ENCODE measurements around the gene SFMBT2.
"Not testable (repeated sequence)": the region's sequence is repeated elsewhere in the genome, so short reads cannot be mapped to it uniquely, and the experiment has no call there.

The SFMBT2 gene

GRCh38 chr10:7202793-7203355, 208.0 kb downstream of the SFMBT2 start:
- H3K36me3 ChIP-seq (ENCODE audit: control insufficient read depth, low read depth, low read length) = no peaks in the 10 kb centered on the region
- H3K27me3 ChIP-seq (ENCODE audit: control insufficient read depth, insufficient read depth, low read length) = no peaks in the 10 kb centered on the region
- no peak overlapping the region for H3K9ac ChIP-seq (ENCODE audit: low read length)
- H3K27ac ChIP-seq (ENCODE audit: low read length) = no peak overlapping the region
- H3K4me1 ChIP-seq (ENCODE audit: control insufficient read depth, low read depth, low read length) = no peaks in the 10 kb centered on the region
- no peaks in the 10 kb centered on the region for H3K9me3 ChIP-seq (ENCODE audit: control insufficient read depth, low read depth, low read length)
- H3K4me3 ChIP-seq (ENCODE audit: low read length) = no peak overlapping the region

DNA sequence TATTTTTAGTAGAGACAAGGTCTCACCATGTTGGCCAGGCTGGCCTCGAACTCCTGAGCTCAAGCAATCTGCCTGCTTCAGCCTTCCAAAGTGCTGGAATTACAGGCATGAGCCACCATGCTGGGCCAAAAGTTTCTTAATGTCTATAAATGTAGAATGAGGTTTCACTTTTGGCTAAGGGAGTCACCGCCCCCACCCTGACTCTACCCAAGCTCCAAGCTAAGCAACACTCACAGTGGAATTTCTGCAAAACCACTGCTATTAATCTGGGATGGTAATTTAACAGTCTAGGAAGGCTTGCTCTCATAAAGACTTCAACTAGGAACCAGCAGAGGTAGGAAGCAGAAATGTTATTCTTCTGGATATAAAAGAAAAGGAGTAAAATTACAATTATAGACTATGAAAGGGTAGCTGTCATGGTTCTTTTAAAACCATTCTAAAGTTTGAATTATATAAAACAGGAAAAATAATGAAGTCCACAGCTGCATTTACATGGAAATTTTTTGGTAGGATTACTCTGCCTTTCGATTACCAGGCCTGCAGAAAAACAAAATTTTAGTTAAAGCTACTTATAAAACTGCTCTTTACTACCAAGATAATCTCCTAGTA, 211.6 kb downstream of the SFMBT2 start:
- Histone ChIP-seq H3K27me3 (ENCODE audit: control insufficient read depth, insufficient read depth, low read length) (no peaks in the 10 kb centered on the region), H3K27ac (ENCODE audit: low read length) (no peak overlapping the region), H3K9me3 (ENCODE audit: control insufficient read depth, low read depth, low read length) (no peaks in the 10 kb centered on the region), H3K4me3 (ENCODE audit: low read length) (no peak overlapping the region), H3K4me1 (ENCODE audit: control insufficient read depth, low read depth, low read length) (no peaks in the 10 kb centered on the region), H3K9ac (ENCODE audit: low read length) (no peak overlapping the region), H3K36me3 (ENCODE audit: control insufficient read depth, low read depth, low read length) (no peaks in the 10 kb centered on the region)

GRCh38 chr10:7196284-7196683, 214.6 kb downstream of the SFMBT2 start:
- Histone ChIP-seq H3K9ac (ENCODE audit: low read length) (no peak overlapping the region), H3K36me3 (ENCODE audit: control insufficient read depth, low read depth, low read length) (no peaks in the 10 kb centered on the region), H3K27ac (ENCODE audit: low read length) (no peak overlapping the region), H3K4me1 (ENCODE audit: control insufficient read depth, low read depth, low read length) (no peaks in the 10 kb centered on the region), H3K9me3 (ENCODE audit: control insufficient read depth, low read depth, low read length) (no peaks in the 10 kb centered on the region), H3K4me3 (ENCODE audit: low read length) (no peak overlapping the region), H3K27me3 (ENCODE audit: control insufficient read depth, insufficient read depth, low read length) (no peaks in the 10 kb centered on the region)

DNA sequence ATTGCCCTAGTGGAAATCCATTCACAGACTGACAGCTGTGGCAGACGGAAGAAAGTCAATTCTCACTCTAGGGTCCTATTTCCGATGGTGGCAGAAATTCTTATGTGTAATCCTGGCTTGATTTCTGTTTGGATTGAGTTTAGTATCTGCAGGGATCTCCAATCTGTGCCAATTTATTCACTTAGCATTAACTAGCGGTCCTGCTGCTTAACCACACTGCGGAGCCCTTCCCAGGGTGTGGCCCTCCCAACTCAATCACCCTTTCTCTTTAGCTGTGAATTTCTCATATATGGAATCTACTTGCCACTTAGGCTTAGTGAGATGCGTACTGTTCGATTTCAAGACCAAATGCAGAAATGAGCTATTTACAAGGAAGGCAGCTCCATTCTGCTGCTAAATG, 215.7 kb downstream of the SFMBT2 start:
- Histone ChIP-seq H3K9me3 (ENCODE audit: control insufficient read depth, low read depth, low read length) (no peaks in the 10 kb centered on the region), H3K9ac (ENCODE audit: low read length) (no peak overlapping the region), H3K4me1 (ENCODE audit: control insufficient read depth, low read depth, low read length) (no peaks in the 10 kb centered on the region), H3K36me3 (ENCODE audit: control insufficient read depth, low read depth, low read length) (no peaks in the 10 kb centered on the region), H3K27me3 (ENCODE audit: control insufficient read depth, insufficient read depth, low read length) (no peaks in the 10 kb centered on the region), H3K4me3 (ENCODE audit: low read length) (no peak overlapping the region), H3K27ac (ENCODE audit: low read length) (no peak overlapping the region)

GRCh38 chr10:7194571-7194970, 216.3 kb downstream of the SFMBT2 start:
- Histone ChIP-seq H3K27me3 (ENCODE audit: control insufficient read depth, insufficient read depth, low read length) (no peaks in the 10 kb centered on the region), H3K9me3 (ENCODE audit: control insufficient read depth, low read depth, low read length) (no peaks in the 10 kb centered on the region), H3K9ac (ENCODE audit: low read length) (no peak overlapping the region), H3K4me1 (ENCODE audit: control insufficient read depth, low read depth, low read length) (no peaks in the 10 kb centered on the region), H3K4me3 (ENCODE audit: low read length) (no peak overlapping the region), H3K27ac (ENCODE audit: low read length) (no peak overlapping the region), H3K36me3 (ENCODE audit: control insufficient read depth, low read depth, low read length) (no peaks in the 10 kb centered on the region)

GRCh38 chr10:7193369-7193768, 217.5 kb downstream of the SFMBT2 start:
- H3K36me3 ChIP-seq (ENCODE audit: control insufficient read depth, low read depth, low read length) = no peaks in the 10 kb centered on the region
- H3K9ac ChIP-seq (ENCODE audit: low read length) = no peak overlapping the region
- H3K27ac ChIP-seq (ENCODE audit: low read length) = no peak overlapping the region
- no peaks in the 10 kb centered on the region for H3K27me3 ChIP-seq (ENCODE audit: control insufficient read depth, insufficient read depth, low read length)
- no peaks in the 10 kb centered on the region for H3K4me1 ChIP-seq (ENCODE audit: control insufficient read depth, low read depth, low read length)
- no peaks in the 10 kb centered on the region for H3K9me3 ChIP-seq (ENCODE audit: control insufficient read depth, low read depth, low read length)
- no peak overlapping the region for H3K4me3 ChIP-seq (ENCODE audit: low read length)

DNA sequence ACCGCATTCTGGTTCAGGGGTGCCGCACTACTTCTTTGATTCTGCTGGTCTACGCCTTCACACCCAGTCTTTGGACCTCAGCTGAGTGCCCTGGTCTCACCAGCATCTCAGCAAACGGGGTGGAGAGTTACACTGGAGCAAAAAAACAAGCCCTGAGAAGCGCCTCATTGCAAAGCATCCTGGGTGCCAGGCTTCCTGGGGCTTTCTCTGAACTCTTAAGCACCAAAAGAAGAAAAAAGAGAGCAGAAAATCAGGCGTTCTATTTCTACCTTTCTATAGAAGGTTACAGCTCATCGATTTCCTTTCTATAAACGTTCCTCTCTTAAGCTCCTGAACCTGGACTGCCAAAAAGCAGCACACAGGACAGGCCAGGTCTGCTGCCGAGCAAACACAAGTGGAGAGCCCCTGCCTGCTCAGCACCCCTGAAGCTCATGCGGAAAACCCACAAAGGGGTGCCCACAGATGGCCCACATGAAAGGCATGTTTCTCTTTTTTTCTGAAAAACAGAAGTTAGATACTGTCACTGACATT, 217.9 kb downstream of the SFMBT2 start:
- Histone ChIP-seq H3K9ac (ENCODE audit: low read length) (no peak overlapping the region), H3K4me3 (ENCODE audit: low read length) (no peak overlapping the region), H3K27me3 (ENCODE audit: control insufficient read depth, insufficient read depth, low read length) (no peaks in the 10 kb centered on the region), H3K36me3 (ENCODE audit: control insufficient read depth, low read depth, low read length) (no peaks in the 10 kb centered on the region), H3K27ac (ENCODE audit: low read length) (no peak overlapping the region), H3K4me1 (ENCODE audit: control insufficient read depth, low read depth, low read length) (no peaks in the 10 kb centered on the region), H3K9me3 (ENCODE audit: control insufficient read depth, low read depth, low read length) (no peaks in the 10 kb centered on the region)

DNA sequence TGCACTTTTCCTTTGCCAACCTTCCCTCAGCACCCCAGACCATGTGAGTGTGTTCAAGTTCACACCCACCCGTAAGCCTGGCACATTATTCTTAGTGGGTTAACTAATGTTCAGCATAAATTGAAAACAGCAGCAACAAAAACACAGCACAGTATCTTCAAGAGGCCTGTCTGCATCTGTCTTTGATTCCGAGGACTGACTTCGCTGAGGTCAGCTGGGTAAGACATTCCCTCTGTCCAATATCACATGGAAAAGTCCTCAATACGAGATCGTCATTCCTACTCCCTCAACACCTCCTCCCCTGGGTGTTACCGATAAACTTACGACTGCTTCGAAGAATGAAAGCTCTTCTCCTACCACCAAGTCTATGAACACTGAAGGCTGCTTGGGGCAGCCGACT, 218.8 kb downstream of the SFMBT2 start:
- H3K27me3 ChIP-seq (ENCODE audit: control insufficient read depth, insufficient read depth, low read length) = no peaks in the 10 kb centered on the region
- no peaks in the 10 kb centered on the region for H3K9me3 ChIP-seq (ENCODE audit: control insufficient read depth, low read depth, low read length)
- no peak overlapping the region for H3K9ac ChIP-seq (ENCODE audit: low read length)
- H3K4me1 ChIP-seq (ENCODE audit: control insufficient read depth, low read depth, low read length) = no peaks in the 10 kb centered on the region
- no peaks in the 10 kb centered on the region for H3K36me3 ChIP-seq (ENCODE audit: control insufficient read depth, low read depth, low read length)
- H3K27ac ChIP-seq (ENCODE audit: low read length) = no peak overlapping the region
- H3K4me3 ChIP-seq (ENCODE audit: low read length) = no peak overlapping the region

DNA sequence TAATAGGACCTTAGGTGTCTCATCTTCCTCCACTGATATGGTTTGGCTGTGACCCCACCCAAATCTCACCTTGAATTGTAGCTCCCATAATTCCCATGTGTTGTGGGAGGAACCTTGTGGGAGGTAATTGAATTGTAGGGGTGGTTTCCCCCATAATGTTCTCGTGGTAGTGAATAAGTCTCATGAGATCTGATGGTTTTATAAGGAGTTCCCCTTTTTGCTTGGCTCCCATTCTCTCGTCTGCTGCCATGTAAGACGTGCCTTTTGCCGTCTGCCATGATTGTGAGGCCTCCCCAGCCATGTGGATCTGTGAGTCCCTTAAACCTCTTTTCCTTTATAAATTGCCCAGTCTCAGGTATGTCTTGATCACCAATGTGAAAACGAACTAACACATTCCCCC, 220.1 kb downstream of the SFMBT2 start:
- H3K4me3 ChIP-seq (ENCODE audit: low read length); H3K36me3 ChIP-seq (ENCODE audit: control insufficient read depth, low read depth, low read length); H3K27me3 ChIP-seq (ENCODE audit: control insufficient read depth, insufficient read depth, low read length); H3K9me3 ChIP-seq (ENCODE audit: control insufficient read depth, low read depth, low read length); H3K9ac ChIP-seq (ENCODE audit: low read length); H3K27ac ChIP-seq (ENCODE audit: low read length); H3K4me1 ChIP-seq (ENCODE audit: control insufficient read depth, low read depth, low read length): not testable (repeated sequence)

GRCh38 chr10:7189909-7190308, 220.9 kb downstream of the SFMBT2 start:
- H3K4me1 ChIP-seq (ENCODE audit: control insufficient read depth, low read depth, low read length) = no peaks in the 10 kb centered on the region
- no peaks in the 10 kb centered on the region for H3K27me3 ChIP-seq (ENCODE audit: control insufficient read depth, insufficient read depth, low read length)
- H3K27ac ChIP-seq (ENCODE audit: low read length) = no peak overlapping the region
- no peaks in the 10 kb centered on the region for H3K9me3 ChIP-seq (ENCODE audit: control insufficient read depth, low read depth, low read length)
- H3K36me3 ChIP-seq (ENCODE audit: control insufficient read depth, low read depth, low read length) = no peaks in the 10 kb centered on the region
- H3K4me3 ChIP-seq (ENCODE audit: low read length) = no peak overlapping the region
- H3K9ac ChIP-seq (ENCODE audit: low read length) = no peak overlapping the region

DNA sequence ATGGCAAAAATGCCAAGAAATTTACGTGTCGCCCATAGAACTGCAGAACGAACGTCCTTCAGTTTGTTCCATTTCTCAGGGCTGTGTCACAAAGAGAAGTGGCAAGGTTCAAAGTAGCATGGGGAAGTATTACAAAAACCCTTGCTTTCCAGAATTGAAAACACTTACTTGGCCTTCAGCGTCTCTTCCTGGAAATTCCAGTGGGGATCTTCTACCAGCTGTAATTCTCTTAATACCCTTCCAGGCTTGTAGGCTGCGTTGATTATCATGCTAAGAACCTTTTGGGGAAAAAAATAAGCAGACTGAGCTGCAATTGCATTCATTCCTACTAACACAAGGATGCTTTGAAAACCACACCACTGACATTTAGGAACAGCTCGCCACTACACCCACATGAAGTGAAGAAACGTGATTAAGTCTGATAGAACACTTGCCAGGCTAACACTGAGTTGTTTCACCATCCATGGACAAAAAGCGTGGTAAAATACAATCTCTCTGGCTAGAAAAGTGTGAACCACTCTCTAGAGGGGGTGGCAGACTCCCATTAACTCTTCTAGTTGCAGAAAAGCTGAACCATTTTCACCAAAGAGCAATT, 222.3 kb downstream of the SFMBT2 start:
- Histone ChIP-seq H3K9ac (ENCODE audit: low read length) (no peak overlapping the region), H3K27ac (ENCODE audit: low read length) (no peak overlapping the region), H3K36me3 (ENCODE audit: control insufficient read depth, low read depth, low read length) (no peaks in the 10 kb centered on the region), H3K9me3 (ENCODE audit: control insufficient read depth, low read depth, low read length) (no peaks in the 10 kb centered on the region), H3K27me3 (ENCODE audit: control insufficient read depth, insufficient read depth, low read length) (no peaks in the 10 kb centered on the region), H3K4me3 (ENCODE audit: low read length) (no peak overlapping the region), H3K4me1 (ENCODE audit: control insufficient read depth, low read depth, low read length) (no peaks in the 10 kb centered on the region)
